GM23338 (cell line): ENCODE measurements around the gene FRY. TPM values are rescaled to one million over a fixed set of nuclear protein-coding genes. Genes with fewer than 3 reads are reported as not detected.

Experiments
- ATAC-seq: fragments of 200-7000 bp; cut with Tn5 transposase; 3 replicates; pipeline ENCODE4 v1.9.1; 2020
- DNase-seq: peaks from one replicate; pipeline ENCODE4 v3.0.0-alpha.2; 2015; ENCODE audit warnings: low spot score
- H2AFZ ChIP-seq: fragments of 200-600 bp; sonication (generic); 2 replicates; pipeline ENCODE4 v1.8.0; 2016; ENCODE audit warnings: antibody characterized with exemption, mild to moderate bottlenecking, moderate library complexity
- H3F3A ChIP-seq: fragments of 200-600 bp; sonication (generic); replicated peaks from 2 replicates; pipeline ENCODE4 v1.8.0; 2017; ENCODE audit warnings: antibody characterized with exemption, mixed run types, low read depth
- H3K27ac ChIP-seq: fragments of 200-600 bp; sonication (generic); 2 replicates; pipeline ENCODE4 v1.6.1; 2016; ENCODE audit warnings: low read depth
- H3K27me3 ChIP-seq: fragments of 200-600 bp; sonication (generic); 2 replicates; pipeline ENCODE4 v1.8.0; 2016; ENCODE audit warnings: mild to moderate bottlenecking, mixed run types, moderate library complexity; ENCODE audit not compliant: insufficient read depth
- H3K36me3 ChIP-seq: fragments of 200-600 bp; sonication (generic); 2 replicates; pipeline ENCODE4 v1.8.0; 2016; ENCODE audit warnings: mild to moderate bottlenecking; ENCODE audit not compliant: insufficient read depth
- H3K4me1 ChIP-seq: fragments of 200-600 bp; sonication (generic); 2 replicates; pipeline ENCODE4 v1.8.0; 2016; ENCODE audit warnings: mild to moderate bottlenecking, moderate library complexity; ENCODE audit not compliant: insufficient read depth
- H3K4me2 ChIP-seq: fragments of 200-600 bp; sonication (generic); 2 replicates; pipeline ENCODE4 v1.7.1; 2017; ENCODE audit warnings: mixed run types
- H3K4me3 ChIP-seq: fragments of 200-600 bp; sonication (generic); 2 replicates; pipeline ENCODE4 v1.6.1; 2016; ENCODE audit warnings: mixed run types
- H3K79me2 ChIP-seq: fragments of 200-600 bp; sonication (generic); replicated peaks from 2 replicates; pipeline ENCODE4 v1.8.0; 2017; ENCODE audit warnings: mild to moderate bottlenecking; ENCODE audit not compliant: insufficient read depth
- H3K9me2 ChIP-seq: fragments of 200-600 bp; sonication (generic); 2 replicates; pipeline ENCODE4 v1.8.0; 2017; ENCODE audit not compliant: insufficient read depth
- H4K20me1 ChIP-seq: fragments of 200-600 bp; sonication (generic); replicated peaks from 2 replicates; pipeline ENCODE4 v1.8.0; 2017; ENCODE audit warnings: mild to moderate bottlenecking; ENCODE audit not compliant: insufficient read depth
- H3K27ac Mint-ChIP-seq: 2 replicates; pipeline ENCODE4 v1.8.0; 2020; ENCODE audit warnings: inconsistent platforms, mild to moderate bottlenecking, moderate library complexity, mixed read lengths
- H3K27me3 Mint-ChIP-seq: 3 replicates; pipeline ENCODE4 v1.8.0; 2022; ENCODE audit warnings: low read depth, mild to moderate bottlenecking, moderate library complexity, mixed read lengths, inconsistent platforms; ENCODE audit not compliant: insufficient read depth, poor library complexity
- H3K36me3 Mint-ChIP-seq: 3 replicates; pipeline ENCODE4 v1.8.0; 2021; ENCODE audit warnings: low read depth, mild to moderate bottlenecking, inconsistent platforms, moderate library complexity, mixed read lengths
- H3K4me1 Mint-ChIP-seq: 3 replicates; pipeline ENCODE4 v1.8.0; 2020; ENCODE audit warnings: mild to moderate bottlenecking, inconsistent platforms, mixed read lengths
- H3K4me3 Mint-ChIP-seq: 3 replicates; pipeline ENCODE4 v1.8.0; 2021; ENCODE audit warnings: moderate library complexity, mild to moderate bottlenecking, inconsistent platforms, mixed read lengths
- H3K9me3 Mint-ChIP-seq: 3 replicates; pipeline ENCODE4 v1.8.0; 2020; ENCODE audit warnings: moderate library complexity, mild to moderate bottlenecking, inconsistent platforms, mixed read lengths
- CREB1 ChIP-seq: fragments of 250-450 bp; sonication (Bioruptor Pico); IDR thresholded peaks from 2 replicates; pipeline ENCODE4 v1.5.0; 2020; ENCODE audit warnings: low read depth, mild to moderate bottlenecking, moderate library complexity
- CTCF ChIP-seq, 2 experiments: fragments of 200-600 bp in 1 of 2; sonication (generic) in 1 of 2; conservative IDR thresholded peaks; 2 replicates each; pipeline versions ENCODE4 v1.5.1 to v1.6.1; 2016 to 2017; ENCODE audit warnings: antibody characterized with exemption in 2 of 2, low read depth in 2 of 2, mild to moderate bottlenecking in 2 of 2, moderate library complexity in 1 of 2
- EZH2phosphoT487 ChIP-seq: fragments of 200-600 bp; sonication (generic); IDR thresholded peaks from one replicate; pipeline ENCODE4 v1.8.1; 2018; ENCODE audit warnings: antibody characterized with exemption; ENCODE audit not compliant: unreplicated experiment
- JUNB ChIP-seq: IDR thresholded peaks from one replicate; pipeline ENCODE4 v1.6.1; 2016; ENCODE audit warnings: antibody characterized with exemption; ENCODE audit not compliant: unreplicated experiment
- NANOG ChIP-seq: IDR thresholded peaks from 2 replicates; pipeline ENCODE4 v1.6.1; 2016; ENCODE audit warnings: antibody characterized with exemption, borderline replicate concordance
- POLR2AphosphoS5 ChIP-seq: IDR thresholded peaks from 2 replicates; pipeline ENCODE4 v1.6.1; 2016; ENCODE audit warnings: antibody characterized with exemption, low read depth
- REST ChIP-seq: IDR thresholded peaks from one replicate; pipeline ENCODE4 v1.6.1; 2018; ENCODE audit warnings: antibody characterized with exemption; ENCODE audit not compliant: unreplicated experiment
- STAT1 ChIP-seq: IDR thresholded peaks from one replicate; pipeline ENCODE4 v1.6.1; 2016; ENCODE audit warnings: antibody characterized with exemption; ENCODE audit not compliant: unreplicated experiment
- ZNF114 ChIP-seq: fragments of 250-450 bp; sonication (Bioruptor Pico); IDR thresholded peaks from 2 replicates; pipeline ENCODE4 v1.5.0; 2020; ENCODE audit warnings: mild to moderate bottlenecking, moderate library complexity
- ZNF331 ChIP-seq: fragments of 250-450 bp; sonication (Bioruptor Pico); IDR thresholded peaks from 2 replicates; pipeline ENCODE4 v1.5.0; 2020; ENCODE audit warnings: low read depth, mild to moderate bottlenecking, moderate library complexity
- polyA plus RNA-seq: library from polyadenylated mRNA; unstranded; fragments of >200 nt; fragmentation: Nextera tagmentation; extraction: Ambion mirVana; gene quantifications from 2 replicates; pipeline ENCODE4 v1.2.1, GENCODE V29; 2016
- total RNA-seq: library from RNA; depleted of rRNA; stranded (reverse); fragments of >200 nt; shearing (Covaris generic); gene quantifications from 2 replicates; pipeline ENCODE4 v1.2.3, GENCODE V29; 2014
- TF ChIP-seq, protein P1 (sequence below): IDR thresholded peaks from 2 replicates; pipeline ENCODE4 v1.6.1; 2016; ENCODE audit warnings: antibody characterized with exemption

FRY gene
- total and polyA plus RNA-seq, 2 experiments from 2014 or later = 2.4 to 10.1 TPM

DNA sequence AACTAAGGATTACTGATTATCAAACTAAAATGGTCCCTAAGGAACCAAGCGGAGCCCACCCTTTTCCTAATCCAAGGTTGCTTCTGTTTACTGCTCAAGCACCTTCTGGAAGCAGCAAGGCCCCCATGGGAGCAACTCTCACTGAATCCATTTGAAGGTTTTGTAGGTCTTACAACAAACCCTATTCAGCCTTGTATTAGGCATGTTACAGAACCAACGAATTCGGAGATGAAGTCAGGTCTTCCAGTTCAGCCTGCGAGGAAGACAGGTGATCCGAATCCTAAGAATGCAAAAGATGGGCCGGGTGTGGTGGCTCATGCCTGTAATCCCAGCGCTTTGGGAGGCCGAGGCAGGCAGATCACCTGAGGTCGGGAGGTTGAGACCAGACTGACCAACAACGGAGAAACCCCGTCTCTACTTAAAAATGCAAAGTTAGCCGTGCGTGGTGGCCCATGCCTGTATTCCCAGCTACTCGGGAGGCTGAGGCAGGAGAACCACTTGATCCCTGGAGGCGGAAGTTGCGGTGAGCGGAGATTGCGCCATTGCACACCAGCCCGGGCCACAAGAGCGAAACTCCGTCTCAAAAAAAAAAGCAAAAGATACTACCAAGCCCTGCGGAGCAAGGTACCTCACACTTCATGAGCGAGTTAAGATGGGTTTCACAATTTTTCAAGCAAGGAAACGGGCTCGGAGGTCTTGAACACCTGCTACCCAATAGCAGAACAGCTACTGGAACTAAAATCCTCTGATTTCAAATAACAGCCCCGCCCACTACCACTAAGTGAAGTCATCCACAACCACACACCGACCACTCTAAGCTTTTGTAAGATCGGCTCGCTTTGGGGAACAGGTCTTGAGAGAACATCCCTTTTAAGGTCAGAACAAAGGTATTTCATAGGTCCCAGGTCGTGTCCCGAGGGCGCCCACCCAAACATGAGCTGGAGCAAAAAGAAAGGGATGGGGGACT lies 283.0 kb downstream of the FRY start (continued):
- TF ChIP-seq CTCF (conservative IDR thresholded peaks at IDR 0.05; ENCODE audit: low read depth in 2 of 2) (no peak), CREB1 (CRISPR knock-in tag) (no peak), EZH2phosphoT487 (no peak), REST (no peak)

DNA sequence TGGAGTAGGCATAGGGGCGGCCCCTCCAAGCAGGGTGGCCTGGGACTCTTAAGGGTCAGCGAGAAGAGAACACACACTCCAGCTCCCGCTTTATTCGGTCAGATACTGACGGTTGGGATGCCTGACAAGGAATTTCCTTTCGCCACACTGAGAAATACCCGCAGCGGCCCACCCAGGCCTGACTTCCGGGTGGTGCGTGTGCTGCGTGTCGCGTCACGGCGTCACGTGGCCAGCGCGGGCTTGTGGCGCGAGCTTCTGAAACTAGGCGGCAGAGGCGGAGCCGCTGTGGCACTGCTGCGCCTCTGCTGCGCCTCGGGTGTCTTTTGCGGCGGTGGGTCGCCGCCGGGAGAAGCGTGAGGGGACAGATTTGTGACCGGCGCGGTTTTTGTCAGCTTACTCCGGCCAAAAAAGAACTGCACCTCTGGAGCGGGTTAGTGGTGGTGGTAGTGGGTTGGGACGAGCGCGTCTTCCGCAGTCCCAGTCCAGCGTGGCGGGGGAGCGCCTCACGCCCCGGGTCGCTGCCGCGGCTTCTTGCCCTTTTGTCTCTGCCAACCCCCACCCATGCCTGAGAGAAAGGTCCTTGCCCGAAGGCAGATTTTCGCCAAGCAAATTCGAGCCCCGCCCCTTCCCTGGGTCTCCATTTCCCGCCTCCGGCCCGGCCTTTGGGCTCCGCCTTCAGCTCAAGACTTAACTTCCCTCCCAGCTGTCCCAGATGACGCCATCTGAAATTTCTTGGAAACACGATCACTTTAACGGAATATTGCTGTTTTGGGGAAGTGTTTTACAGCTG lies 283.9 kb downstream of the FRY start, which contains the start of the genes BRCA2 and ZAR1L:
Gene BRCA2 (plus strand): TSS at position 271 of the 790 bp plus-strand sequence. CDS start 953 bp downstream, outside the sequence.
Gene ZAR1L (minus strand): TSS at position 126 of the 790 bp plus-strand sequence. CDS start 3,438 bp downstream, outside the sequence.
- H3K9me3 Mint-ChIP-seq = no peaks in the 10 kb centered on the region
- H3K36me3 Mint-ChIP-seq = peaks cover 16% of the 10 kb centered on the region
- Histone ChIP-seq H3K27me3 (no peaks in the 10 kb centered on the region), H4K20me1 (no peaks in the 10 kb centered on the region), H2AFZ (peak within 1 kb of the TSS; percentile 69), H3K27ac (peak within 1 kb of the TSS; percentile 93), H3K4me1 (no peaks in the 10 kb centered on the region; the same call in 1 of the 2 replicates), H3K4me3 (peak within 1 kb of the TSS; percentile 65), H3K36me3 (peaks cover 5% of the 10 kb centered on the region; the same call in 1 of the 2 replicates), H3K4me2 (peak within 1 kb of the TSS; percentile 76), H3K9me2 (no peaks in the 10 kb centered on the region), H3K79me2 (no peaks in the 10 kb centered on the region), H3F3A (no peaks in the 10 kb centered on the region)
- peak within 1 kb of the TSS; percentile 99 for H3K27ac Mint-ChIP-seq
- H3K27me3 Mint-ChIP-seq = peaks cover 8% of the 10 kb centered on the region
- ATAC-seq = peak; percentile 86
- peaks cover 10% of the 10 kb centered on the region for H3K4me1 Mint-ChIP-seq
- H3K4me3 Mint-ChIP-seq = peak within 1 kb of the TSS; percentile 88
- DNase-seq = peak; percentile 97
- TF ChIP-seq CREB1 (CRISPR knock-in tag) (peak; percentile 90), JUNB (no peak), ZNF331 (CRISPR knock-in tag) (no peak), ZNF114 (no peak), CTCF (conservative IDR thresholded peaks at IDR 0.05; ENCODE audit: low read depth in 2 of 2) (no peak), STAT1 (no peak), NANOG (no peak), POLR2AphosphoS5 (peak; percentile 87)
- TF ChIP-seq, protein P1, sequence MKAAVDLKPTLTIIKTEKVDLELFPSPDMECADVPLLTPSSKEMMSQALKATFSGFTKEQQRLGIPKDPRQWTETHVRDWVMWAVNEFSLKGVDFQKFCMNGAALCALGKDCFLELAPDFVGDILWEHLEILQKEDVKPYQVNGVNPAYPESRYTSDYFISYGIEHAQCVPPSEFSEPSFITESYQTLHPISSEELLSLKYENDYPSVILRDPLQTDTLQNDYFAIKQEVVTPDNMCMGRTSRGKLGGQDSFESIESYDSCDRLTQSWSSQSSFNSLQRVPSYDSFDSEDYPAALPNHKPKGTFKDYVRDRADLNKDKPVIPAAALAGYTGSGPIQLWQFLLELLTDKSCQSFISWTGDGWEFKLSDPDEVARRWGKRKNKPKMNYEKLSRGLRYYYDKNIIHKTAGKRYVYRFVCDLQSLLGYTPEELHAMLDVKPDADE = 0 out of 2 replicates have a peak, but pooled peaks have one; percentile 33
